HG03060 (cell line): ENCODE measurements around the gene RAI14.
"Not testable (repeated sequence)": the region's sequence is repeated elsewhere in the genome, so short reads cannot be mapped to it uniquely, and the experiment has no call there.

Experiments used
- ATAC-seq: cut with Tn5 transposase; IDR thresholded peaks from one replicate; pipeline ENCODE4 v1.9.1; 2021; ENCODE audit warnings: low read depth, moderate number of reproducible peaks; ENCODE audit not compliant: unreplicated experiment

The RAI14 gene

GRCh38 chr5:34722183-34722582, 66.1 kb downstream of the RAI14 start:
- ATAC-seq, result no peak

- no peak for ATAC-seq
Observed at GRCh38 chr5:34724741-34725140, 68.6 kb downstream of the RAI14 start.

DNA sequence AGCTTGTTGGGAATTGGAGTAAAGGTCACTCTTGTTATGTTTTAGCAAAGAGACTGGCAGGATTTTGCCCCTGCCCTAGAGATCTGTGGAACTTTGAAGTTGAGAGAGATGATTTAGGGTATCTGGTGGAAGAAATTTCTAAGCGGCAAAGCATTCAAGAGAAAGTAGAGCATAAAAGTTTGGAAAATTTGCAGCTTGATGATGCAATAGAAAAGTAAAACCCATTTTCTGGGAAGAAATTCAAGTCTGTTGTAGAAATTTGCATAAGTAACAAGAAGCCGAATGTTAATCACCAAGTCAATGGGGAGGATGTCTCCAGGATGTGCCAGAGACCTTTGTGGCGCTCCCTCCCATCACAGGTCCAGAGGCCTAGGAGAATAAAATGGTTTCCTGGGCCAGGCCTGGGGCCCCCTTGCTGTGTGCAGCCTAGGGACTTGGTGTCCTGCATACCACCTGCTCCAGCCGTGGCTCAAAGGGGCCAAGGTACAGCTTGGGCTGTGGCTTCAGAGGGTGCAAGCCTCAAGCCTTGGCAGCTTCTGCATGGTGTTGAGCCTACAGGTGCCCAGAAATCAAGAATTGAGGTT, 71.1 kb downstream of the RAI14 start:
- not testable (repeated sequence) for ATAC-seq

DNA sequence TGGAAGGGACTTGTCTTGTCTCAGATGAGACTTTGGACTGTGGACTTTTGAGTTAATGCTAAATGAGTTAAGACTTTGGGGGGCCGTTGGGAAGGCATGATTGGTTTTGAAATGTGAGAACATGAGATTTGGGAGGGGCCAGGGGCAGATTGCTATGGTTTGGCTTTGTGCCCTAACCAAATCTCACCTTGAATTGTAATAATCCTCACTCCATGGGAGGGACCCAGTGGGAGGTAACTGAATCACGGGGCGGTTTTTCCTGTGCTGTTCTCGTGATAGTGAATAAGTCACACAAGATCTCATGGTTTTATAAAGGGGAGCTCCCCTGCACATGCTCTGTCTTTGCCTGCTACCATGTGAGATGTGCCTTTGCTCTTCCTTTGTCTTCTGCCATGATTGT, 72.1 kb downstream of the RAI14 start:
- ATAC-seq, result no peak

DNA sequence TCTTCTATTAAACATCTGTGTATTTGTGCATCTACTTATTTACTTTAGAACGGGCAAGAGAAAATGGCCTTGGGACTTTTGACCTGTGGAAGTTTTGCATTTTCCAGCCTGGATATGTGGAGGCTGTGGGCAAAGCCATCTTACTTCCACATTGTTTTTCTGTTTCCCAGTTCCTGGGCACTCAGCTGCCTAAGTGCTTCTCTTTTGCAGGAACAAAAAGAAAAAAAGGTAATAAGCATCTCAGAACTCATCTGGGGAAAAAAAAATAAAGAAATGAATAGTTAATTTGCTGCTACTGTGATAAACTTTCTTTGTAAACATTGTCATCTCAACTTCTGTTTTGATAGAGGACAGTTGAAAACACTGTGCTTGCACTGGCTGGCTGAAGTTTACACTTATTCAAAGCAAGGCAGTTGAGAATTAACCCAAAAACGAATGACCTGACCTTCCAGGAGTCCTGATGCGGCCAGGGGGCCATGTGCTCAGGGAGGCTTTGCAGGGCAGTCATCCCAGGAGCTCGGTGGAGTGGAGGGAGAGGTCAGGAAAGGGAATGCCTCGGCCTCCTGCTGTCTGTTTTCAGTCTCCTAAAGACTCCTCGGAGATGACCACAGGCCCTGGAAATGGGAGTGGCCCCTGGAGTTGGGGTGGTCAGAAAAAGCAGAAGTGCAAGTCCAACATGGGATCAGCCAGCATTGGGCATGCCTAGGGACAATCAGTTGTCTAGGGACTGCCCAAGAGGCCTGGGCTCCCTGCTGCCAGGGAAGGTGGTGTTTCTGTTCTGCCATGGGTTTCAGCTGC, 75.5 kb downstream of the RAI14 start:
- ATAC-seq, result no peak

DNA sequence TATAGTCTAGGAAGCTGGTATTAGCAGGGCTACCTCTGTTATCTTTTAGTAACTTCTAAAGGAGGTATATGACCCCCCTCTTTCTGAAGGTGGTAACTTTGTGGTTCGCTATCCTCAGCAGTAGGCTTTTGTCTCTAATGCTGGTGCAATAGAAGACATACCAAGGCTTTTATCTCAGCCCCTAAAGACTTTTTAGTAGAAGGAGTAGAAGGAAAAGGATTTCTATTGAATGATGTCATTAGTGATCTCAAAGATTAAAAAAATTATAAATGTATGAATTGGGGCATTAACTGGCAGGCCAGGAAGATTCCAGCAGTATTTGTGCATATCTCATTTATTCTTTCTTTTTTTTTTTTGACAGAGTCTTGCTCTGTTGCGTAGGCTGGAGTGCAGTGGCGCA, 78.2 kb downstream of the RAI14 start:
- ATAC-seq, result no peak

GRCh38 chr5:34735491-34736426, 79.6 kb downstream of the RAI14 start:
- ATAC-seq, result no peak

DNA sequence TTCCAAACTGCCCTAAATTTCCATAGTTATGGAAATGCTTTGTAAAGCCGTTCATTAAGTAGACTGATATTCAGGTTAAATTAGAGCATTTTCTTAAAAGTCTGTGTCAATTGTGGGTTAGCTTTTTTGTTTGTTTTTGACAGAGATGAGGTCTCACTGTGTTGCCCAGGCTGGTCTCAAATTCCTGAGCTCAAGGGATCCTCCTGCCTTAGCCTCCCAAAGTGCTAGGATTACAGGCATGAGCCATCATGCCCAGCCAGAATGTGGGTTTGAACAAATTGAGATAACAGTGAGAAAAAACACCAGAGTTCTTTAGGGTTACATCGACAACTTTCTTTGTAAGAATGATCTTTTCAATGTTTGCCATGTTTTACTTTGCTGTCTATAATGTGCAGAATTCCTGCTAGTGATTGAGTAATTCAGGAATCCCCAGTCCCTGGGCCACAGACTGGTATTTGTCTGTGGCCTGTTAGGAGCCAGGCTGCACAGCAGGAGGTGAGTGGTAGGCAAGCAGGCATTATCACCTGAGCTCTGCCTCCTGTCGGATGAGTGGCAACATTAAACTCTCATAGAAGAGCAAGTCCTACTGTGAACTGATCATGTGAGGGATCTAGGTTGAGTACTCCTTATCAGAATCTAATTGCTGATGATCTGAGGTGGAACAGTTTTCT, 80.5 kb downstream of the RAI14 start:
- no peak for ATAC-seq

DNA sequence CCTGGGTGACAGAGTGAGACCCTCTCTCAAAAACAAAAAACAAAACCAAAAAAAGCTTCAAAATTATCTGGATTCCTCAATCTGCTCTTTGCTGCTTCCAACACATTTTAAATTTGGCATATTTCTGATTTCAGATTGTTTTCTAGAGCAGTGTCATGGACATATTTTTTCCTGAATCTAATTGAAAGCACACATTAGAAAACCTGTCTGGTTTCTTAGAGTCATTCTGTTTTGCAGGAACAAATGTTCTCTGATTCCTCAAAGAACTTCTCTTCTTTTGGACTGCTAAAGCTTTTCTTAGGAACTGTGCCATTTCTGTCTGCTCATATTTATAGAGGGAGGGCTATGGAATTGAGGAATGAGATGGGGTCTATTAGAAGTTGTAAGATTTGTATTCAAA, 81.6 kb downstream of the RAI14 start:
- no peak for ATAC-seq

- ATAC-seq, result no peak
Observed at GRCh38 chr5:34738381-34738780, 82.3 kb downstream of the RAI14 start.

DNA sequence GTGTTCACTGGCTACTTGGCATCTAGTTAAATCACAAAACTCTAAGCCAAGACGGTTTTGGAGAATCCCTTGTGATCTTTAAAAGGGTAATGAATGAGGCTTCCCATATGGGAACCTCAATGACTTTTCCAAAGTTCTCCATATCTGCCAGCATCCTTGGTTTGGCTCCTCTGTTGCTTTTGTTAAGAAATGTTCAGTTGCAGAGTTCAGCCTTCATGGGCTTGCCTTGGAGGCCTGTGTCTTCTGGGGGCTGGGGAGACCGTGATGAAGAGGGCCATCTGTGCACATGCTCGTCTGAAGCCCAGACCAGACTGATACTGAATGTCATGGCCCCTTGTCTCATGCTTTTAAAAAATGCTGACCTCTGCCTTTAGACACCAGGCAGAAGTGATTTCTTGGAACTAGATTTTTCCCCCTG, 84.3 kb downstream of the RAI14 start:
- no peak for ATAC-seq

GRCh38 chr5:34742061-34742460, 85.9 kb downstream of the RAI14 start:
- no peak for ATAC-seq

DNA sequence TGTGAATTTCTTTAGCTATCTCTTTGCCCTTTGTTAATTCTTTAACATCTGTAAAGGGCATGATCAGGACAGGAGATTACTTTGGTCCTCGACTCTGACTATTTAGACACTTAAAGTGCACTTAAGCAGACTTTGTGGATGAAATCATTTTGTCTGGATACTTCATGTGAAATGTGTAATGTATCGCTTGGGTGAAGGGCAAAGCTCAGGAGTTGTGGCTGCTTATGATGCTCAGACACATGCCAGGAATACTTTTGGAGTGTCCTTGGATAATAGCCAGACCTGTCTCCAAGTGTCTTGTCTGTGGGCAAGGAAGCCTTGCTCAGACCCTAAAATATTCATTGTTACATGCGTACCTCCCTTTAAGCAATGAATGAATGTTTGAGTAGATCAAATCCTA, 87.8 kb downstream of the RAI14 start:
- no peak for ATAC-seq

- ATAC-seq, result no peak
Observed at GRCh38 chr5:34748431-34748830, 92.3 kb downstream of the RAI14 start.

DNA sequence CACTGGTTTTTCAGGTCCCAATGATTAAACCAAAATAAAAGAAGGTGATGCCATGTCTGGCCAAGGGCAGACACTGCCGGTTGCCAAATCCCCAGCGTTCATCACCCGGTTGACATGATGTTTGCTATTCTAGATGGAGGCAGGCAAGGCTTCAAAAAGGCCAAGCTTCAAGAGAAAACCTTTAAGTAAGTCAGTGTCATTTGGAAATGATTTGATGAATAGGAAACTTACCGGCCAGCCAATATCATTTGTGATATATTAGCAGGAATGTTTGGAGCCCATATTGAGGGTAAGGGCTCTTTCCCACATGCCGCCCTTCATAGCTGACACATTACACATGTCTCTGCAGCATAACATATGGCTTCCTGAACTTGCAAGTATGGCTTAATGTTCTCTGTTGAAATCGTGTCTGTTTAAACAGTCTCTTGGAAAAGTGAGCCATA, 93.3 kb downstream of the RAI14 start:
- no peak for ATAC-seq

- ATAC-seq, result no peak
Observed at GRCh38 chr5:34750206-34750605, 94.1 kb downstream of the RAI14 start.

DNA sequence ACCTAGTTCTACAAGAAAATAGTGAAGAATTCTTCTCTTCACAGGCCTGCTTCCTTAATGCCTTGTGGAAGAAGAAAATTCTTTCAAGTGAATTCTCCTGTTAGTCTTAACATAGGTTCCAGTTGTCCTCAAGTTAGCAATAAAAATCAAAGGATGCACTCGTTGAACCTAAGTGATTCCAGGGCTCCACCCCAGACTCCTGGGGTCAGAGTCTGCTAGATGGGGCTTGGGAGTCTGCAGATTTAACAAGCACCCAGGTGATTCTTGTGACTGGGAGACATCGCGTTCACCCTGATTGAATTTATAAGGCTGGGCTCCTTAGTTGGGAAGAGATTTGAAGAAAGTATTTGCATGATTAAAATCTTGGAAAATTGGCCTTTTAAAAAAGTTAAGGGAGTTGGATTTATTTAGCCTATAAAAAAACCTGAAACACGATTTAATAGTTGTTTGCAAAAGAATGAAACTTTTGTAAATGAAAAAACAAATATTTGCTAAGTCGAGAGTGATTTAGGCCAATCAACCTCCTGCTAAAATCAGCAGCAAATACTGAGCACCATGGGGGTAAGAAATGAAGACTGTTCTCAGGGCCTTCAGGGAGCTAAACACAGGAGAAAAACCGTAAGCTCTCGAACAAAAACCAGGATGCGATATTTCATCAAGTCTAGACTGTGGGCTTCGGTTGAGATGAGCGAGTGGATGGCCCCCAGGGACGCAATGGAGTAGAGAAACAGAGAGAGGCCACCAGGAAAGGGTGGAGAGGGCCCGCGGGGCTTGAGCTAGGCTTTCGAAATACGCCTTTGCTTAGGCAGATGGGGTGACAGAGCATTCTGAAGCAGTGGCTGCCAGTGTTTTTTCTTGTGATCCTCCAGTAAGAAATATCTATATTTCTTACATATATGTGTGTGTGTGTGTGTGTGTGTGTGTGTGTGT, 95.9 kb downstream of the RAI14 start:
- ATAC-seq, result no peak

GRCh38 chr5:34753236-34753635, 97.1 kb downstream of the RAI14 start:
- not testable (repeated sequence) for ATAC-seq

DNA sequence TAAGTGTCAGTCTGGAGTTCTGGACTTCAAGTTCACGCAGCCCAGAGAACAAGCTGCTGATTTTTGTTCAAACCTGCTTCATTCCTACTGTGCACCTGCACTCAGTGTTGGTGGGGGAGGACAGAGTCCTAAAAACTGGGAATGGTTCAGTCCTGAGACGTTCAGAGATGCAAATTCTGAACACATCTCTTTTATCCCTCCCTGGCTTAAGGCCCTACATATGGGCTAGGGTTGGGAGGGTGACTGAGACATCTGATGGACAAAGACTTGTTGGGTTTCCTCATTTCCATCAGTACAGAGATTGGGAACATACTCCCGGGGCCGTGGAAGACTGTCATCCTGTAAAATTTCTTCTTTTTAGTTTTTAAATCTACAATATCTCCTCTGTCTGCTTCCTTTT, 99.8 kb downstream of the RAI14 start:
- ATAC-seq, result no peak
